ENCODE measurements around the gene CYSRT1. TPM values are rescaled to one million over a fixed set of nuclear protein-coding genes. Genes with fewer than 3 reads are reported as not detected.

Gene CYSRT1
- polyA plus RNA-seq, 1 of the 3 experiments (the other 2 are of a cell fraction), result 2.1 TPM

- TF ChIP-seq, protein P1, sequence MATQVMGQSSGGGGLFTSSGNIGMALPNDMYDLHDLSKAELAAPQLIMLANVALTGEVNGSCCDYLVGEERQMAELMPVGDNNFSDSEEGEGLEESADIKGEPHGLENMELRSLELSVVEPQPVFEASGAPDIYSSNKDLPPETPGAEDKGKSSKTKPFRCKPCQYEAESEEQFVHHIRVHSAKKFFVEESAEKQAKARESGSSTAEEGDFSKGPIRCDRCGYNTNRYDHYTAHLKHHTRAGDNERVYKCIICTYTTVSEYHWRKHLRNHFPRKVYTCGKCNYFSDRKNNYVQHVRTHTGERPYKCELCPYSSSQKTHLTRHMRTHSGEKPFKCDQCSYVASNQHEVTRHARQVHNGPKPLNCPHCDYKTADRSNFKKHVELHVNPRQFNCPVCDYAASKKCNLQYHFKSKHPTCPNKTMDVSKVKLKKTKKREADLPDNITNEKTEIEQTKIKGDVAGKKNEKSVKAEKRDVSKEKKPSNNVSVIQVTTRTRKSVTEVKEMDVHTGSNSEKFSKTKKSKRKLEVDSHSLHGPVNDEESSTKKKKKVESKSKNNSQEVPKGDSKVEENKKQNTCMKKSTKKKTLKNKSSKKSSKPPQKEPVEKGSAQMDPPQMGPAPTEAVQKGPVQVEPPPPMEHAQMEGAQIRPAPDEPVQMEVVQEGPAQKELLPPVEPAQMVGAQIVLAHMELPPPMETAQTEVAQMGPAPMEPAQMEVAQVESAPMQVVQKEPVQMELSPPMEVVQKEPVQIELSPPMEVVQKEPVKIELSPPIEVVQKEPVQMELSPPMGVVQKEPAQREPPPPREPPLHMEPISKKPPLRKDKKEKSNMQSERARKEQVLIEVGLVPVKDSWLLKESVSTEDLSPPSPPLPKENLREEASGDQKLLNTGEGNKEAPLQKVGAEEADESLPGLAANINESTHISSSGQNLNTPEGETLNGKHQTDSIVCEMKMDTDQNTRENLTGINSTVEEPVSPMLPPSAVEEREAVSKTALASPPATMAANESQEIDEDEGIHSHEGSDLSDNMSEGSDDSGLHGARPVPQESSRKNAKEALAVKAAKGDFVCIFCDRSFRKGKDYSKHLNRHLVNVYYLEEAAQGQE (IDR thresholded peaks at IDR 0.05; ENCODE audit: low read depth, low read length), result no peak
- TF ChIP-seq TEAD4 (IDR thresholded peaks at IDR 0.05; ENCODE audit: borderline replicate concordance, insufficient read depth) (no peak), RXRA (IDR thresholded peaks at IDR 0.05; ENCODE audit: borderline replicate concordance, low read depth) (no peak), NRF1 (IDR thresholded peaks at IDR 0.05; ENCODE audit: low read depth, low read length) (no peak)
Measured at GRCh38 chr9:137235424-137236237, 10.7 kb downstream of the CYSRT1 start (continued).

DNA sequence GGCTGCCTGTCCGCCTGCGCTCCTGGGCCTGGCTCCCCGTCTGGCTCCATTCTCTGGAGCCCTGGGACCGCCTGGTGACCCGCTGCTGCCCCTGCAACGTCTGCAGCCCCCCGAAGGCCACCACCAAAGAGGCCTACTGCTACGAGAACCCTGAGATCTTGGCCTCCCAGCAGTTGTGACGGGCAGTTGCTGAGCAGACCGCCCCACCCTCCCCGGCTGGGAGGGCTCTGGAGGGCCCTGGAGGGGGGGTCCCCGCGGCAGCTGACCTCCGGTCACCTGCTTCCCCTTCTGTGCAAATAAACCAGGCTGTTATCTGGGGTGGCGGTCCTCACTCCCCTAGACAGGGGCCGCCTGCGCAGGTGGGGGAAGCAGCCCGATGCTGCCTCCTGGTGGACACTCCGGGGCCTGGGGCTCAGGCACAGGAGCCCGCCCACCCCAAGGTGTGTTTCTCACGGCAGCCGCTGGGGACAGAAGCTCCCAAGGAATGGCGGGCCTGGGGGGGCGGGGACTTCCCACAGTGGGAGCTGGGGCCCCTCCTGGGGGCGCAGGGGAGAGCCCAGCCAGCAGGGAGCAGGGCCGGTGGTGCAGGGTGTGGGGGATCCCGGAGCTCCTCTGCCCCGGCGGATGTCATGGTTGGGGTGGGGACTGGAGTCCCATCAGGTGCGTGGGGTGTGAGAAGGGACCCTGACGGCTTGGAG, 11.4 kb downstream of the CYSRT1 start:
- Histone ChIP-seq H3K4me2 (no peak overlapping the region), H3K9me2 (no peaks in the 10 kb centered on the region), H3K4me3 (ENCODE audit: low read depth in 2 of 2, low read length in 1 of 2) (peak overlapping the region in 1 of 2 experiments; percentile 44; a peak in 1 of 4 replicates), H3K27me3 (ENCODE audit: insufficient read depth) (no peaks in the 10 kb centered on the region), H3K9ac (no peak overlapping the region), H3K79me2 (ENCODE audit: insufficient read depth) (peaks cover 27% of the 10 kb centered on the region), H3K36me3 (replicated peaks in 1 of 2; ENCODE audit: control insufficient read depth in 1 of 2, insufficient read depth in 2 of 2, low read length in 1 of 2) (no peaks in the 10 kb centered on the region), H3K27ac (ENCODE audit: low read depth in 2 of 2, low read length in 1 of 2) (no peak overlapping the region), H4K20me1 (ENCODE audit: insufficient read depth) (no peaks in the 10 kb centered on the region), H2AFZ (ENCODE audit: low read depth) (no peak overlapping the region), H3F3A (replicated peaks; ENCODE audit: insufficient read depth) (peaks cover 9% of the 10 kb centered on the region), H3K9me3 (no peaks in the 10 kb centered on the region), H3K4me1 (ENCODE audit: control insufficient read depth in 1 of 2, insufficient read depth in 2 of 2, low read depth in 1 of 2, low read length in 1 of 2) (peaks cover 9 to 22% of the 10 kb centered on the region in 2 experiments; a peak in 2 of 4 replicates)
- 61% methylated on average over 10 of the region's 31 CpGs for WGBS (ENCODE audit: low lambda C conversion rate)
- CTCF ChIA-PET, result interaction anchor here (0.6 to 4.5 kb wide), 61 partner anchors 12 to 426 kb away, joined by 3 to 95 read pairs (median 4); partner anchors contain the start of genes ANAPC2, CYSRT1, DPP7 and GRIN1
- TF ChIP-seq SMC3 (IDR thresholded peaks at IDR 0.05; ENCODE audit: low read depth, low read length) (peak; percentile 72), NFIC (IDR thresholded peaks at IDR 0.05; ENCODE audit: borderline replicate concordance) (no peak), CHD2 (IDR thresholded peaks at IDR 0.05; ENCODE audit: low read length, partially characterized antibody) (peak; percentile 59), SIN3A (IDR thresholded peaks at IDR 0.05; ENCODE audit: borderline replicate concordance, low read depth, low read length) (0 out of 2 replicates have a peak, but pooled peaks have one; percentile 51), POLR2AphosphoS5 (IDR thresholded peaks at IDR 0.05; ENCODE audit: low read depth, low read length) (peak; percentile 34; the same call in 1 of the 2 replicates), YY1 (IDR thresholded peaks at IDR 0.05; ENCODE audit: low read depth) (peak; percentile 64; the same call in 1 of the 2 replicates), RAD21 (IDR thresholded peaks at IDR 0.05; ENCODE audit: low read length) (peak; percentile 70), TAF1 (IDR thresholded peaks at IDR 0.05; ENCODE audit: borderline replicate concordance, low read depth, low read length) (no peak), FOXM1 (IDR thresholded peaks at IDR 0.05; ENCODE audit: low read depth) (no peak), ZBTB33 (IDR thresholded peaks at IDR 0.05; ENCODE audit: borderline replicate concordance, low read depth) (no peak), RXRA (IDR thresholded peaks at IDR 0.05; ENCODE audit: borderline replicate concordance, low read depth) (no peak), NRF1 (IDR thresholded peaks at IDR 0.05; ENCODE audit: low read depth, low read length) (peak; percentile 62)
- TF ChIP-seq, protein P2, sequence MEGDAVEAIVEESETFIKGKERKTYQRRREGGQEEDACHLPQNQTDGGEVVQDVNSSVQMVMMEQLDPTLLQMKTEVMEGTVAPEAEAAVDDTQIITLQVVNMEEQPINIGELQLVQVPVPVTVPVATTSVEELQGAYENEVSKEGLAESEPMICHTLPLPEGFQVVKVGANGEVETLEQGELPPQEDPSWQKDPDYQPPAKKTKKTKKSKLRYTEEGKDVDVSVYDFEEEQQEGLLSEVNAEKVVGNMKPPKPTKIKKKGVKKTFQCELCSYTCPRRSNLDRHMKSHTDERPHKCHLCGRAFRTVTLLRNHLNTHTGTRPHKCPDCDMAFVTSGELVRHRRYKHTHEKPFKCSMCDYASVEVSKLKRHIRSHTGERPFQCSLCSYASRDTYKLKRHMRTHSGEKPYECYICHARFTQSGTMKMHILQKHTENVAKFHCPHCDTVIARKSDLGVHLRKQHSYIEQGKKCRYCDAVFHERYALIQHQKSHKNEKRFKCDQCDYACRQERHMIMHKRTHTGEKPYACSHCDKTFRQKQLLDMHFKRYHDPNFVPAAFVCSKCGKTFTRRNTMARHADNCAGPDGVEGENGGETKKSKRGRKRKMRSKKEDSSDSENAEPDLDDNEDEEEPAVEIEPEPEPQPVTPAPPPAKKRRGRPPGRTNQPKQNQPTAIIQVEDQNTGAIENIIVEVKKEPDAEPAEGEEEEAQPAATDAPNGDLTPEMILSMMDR (IDR thresholded peaks at IDR 0.05), result peak; percentile 94
- DNase-seq, result peak; percentile 98
- POLR2A ChIA-PET, result interaction anchor here (0.7 to 1.3 kb wide), 7 partner anchors 18 to 187 kb away, joined by 3 to 4 read pairs (median 3); partner anchors contain the start of genes EXD3, NDOR1, NOXA1 and TMEM203
